ENCODE measurements around the gene FTO. TPM values are rescaled to one million over a fixed set of nuclear protein-coding genes. Genes with fewer than 3 reads are reported as not detected.
A peak's percentile ranks its signal among the peaks of the same experiment; 100 is the strongest.

FTO gene
- total and polyA plus RNA-seq, 2 of the 8 experiments (the other 6 are each of a cell fraction or from before 2014, with no cell fraction given), result 34.5 to 59.8 TPM

DNA sequence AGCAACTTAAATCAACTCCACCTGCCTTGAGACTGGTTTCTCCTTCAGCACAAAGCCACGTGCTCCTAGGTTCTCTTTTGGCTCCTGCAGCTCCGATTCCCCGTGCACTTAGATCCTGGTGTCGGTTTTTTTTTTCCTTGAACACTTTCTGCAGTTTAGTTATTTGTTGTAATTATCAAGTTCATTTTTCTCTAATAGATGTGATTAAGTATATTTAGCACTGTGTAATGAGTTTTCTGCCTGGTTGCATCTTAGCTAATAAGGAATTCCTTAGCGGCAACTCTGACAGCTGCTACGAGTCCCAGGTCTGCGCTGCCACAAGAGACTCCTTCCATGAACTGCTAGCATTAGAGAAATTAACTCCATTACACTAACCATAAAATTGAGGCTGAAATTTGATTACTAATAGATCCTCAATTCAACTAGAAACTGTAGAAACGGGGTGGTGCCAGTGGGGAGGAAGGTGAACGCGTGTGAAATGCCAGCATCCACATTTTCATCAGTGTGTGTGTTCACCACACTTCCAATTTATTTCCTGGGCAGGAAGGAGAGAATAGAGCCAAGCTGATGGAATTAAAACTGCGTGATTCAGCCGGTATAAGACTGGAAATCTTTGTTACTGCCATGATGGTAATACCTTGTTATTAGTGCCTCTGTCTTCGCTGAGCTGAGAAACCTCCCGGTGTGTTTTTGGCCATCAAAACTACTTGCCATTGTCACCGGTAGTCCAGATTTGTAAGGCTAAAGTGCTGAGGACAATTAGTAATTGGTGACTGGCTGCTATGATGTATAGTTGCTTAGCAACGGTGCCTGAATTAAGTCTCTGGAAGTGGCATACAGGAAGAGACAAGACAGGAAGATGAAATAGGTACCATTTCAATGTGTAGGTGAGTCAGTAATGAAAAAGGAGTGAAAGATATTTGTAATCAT is 350.2 kb downstream of the FTO start:
- TF ChIP-seq RFX5 (IDR thresholded peaks at IDR 0.05; ENCODE audit: borderline replicate concordance, low read depth, low read length), result no peak
- TF ChIP-seq, protein P1, sequence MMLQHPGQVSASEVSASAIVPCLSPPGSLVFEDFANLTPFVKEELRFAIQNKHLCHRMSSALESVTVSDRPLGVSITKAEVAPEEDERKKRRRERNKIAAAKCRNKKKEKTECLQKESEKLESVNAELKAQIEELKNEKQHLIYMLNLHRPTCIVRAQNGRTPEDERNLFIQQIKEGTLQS (IDR thresholded peaks at IDR 0.05; ENCODE audit: insufficient read depth, low read depth, low read length), result no peak
- no peak for TF ChIP-seq EGR1 (IDR thresholded peaks at IDR 0.05; ENCODE audit: borderline replicate concordance, low read depth, low read length)
- no peak for TF ChIP-seq FOSL1 (IDR thresholded peaks at IDR 0.05; ENCODE audit: insufficient read depth, low read depth, low read length)
- TF ChIP-seq MAFK (IDR thresholded peaks at IDR 0.05; ENCODE audit: low read depth, low read length), result no peak
- TF ChIP-seq, protein P2, sequence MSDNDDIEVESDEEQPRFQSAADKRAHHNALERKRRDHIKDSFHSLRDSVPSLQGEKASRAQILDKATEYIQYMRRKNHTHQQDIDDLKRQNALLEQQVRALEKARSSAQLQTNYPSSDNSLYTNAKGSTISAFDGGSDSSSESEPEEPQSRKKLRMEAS (IDR thresholded peaks at IDR 0.05), result peak; percentile 73
- Histone ChIP-seq H3K9ac (replicated peaks in 1 of 4; ENCODE audit: extremely low read depth in 1 of 4, low read depth in 3 of 4, low read length in 3 of 4) (no peak overlapping the region), H3K56ac (replicated peaks; ENCODE audit: insufficient read length, low read depth, low read length) (no peak overlapping the region), H4K8ac (ENCODE audit: extremely low read depth, insufficient read depth, low read length) (no peak overlapping the region), H4K5ac (ENCODE audit: insufficient read length, low read depth, low read length) (no peak overlapping the region), H2BK12ac (ENCODE audit: low read depth, low read length) (peak overlapping the region; percentile 19; the same call in 1 of the 2 replicates), H3K14ac (ENCODE audit: insufficient read length) (no peak overlapping the region), H3K18ac (ENCODE audit: extremely low read depth, low read length) (no peak overlapping the region), H3K4me2 (ENCODE audit: insufficient read depth in 1 of 2, low read depth in 2 of 2, low read length in 2 of 2) (peak overlapping the region in 1 of 2 experiments; percentile 28; a peak in 2 of 4 replicates), H4K20me1 (replicated peaks in 1 of 2; ENCODE audit: control insufficient read depth in 1 of 2, insufficient read depth in 2 of 2, low read length in 2 of 2) (no peaks in the 10 kb centered on the region), H2BK120ac (replicated peaks; ENCODE audit: low read depth, low read length) (no peak overlapping the region), H3K23ac (ENCODE audit: insufficient read length) (no peak overlapping the region), H3K36me3 (ENCODE audit: control insufficient read depth in 2 of 4, insufficient read depth in 4 of 4, low read length in 3 of 4) (no peaks in the 10 kb centered on the region), H3K4me3 (ENCODE audit: extremely low read depth in 1 of 4, insufficient read depth in 2 of 4, low read depth in 3 of 4, low read length in 4 of 4) (peak overlapping the region in 1 of 4 experiments; percentile 16; a peak in 2 of 8 replicates), H3K4me1 (replicated peaks in 1 of 4; ENCODE audit: control insufficient read depth in 3 of 4, insufficient read depth in 4 of 4, low read length in 3 of 4) (peaks cover 19 to 34% (median 26%) of the 10 kb centered on the region in 4 experiments; a peak in 6 of 7 replicates), H2BK15ac (ENCODE audit: low read length) (no peak overlapping the region), H2BK5ac (ENCODE audit: low read depth, low read length) (no peak overlapping the region), H2AK5ac (ENCODE audit: low read depth, low read length) (no peak overlapping the region), H3K27ac (ENCODE audit: low read depth, low read length) (no peak overlapping the region), H2BK20ac (ENCODE audit: low read length) (no peak overlapping the region), H3K4ac (replicated peaks; ENCODE audit: insufficient read length, low read depth, low read length) (no peak overlapping the region), H4K91ac (replicated peaks; ENCODE audit: insufficient read length, low read length) (no peak overlapping the region), H3K27me3 (replicated peaks in 1 of 4; ENCODE audit: control insufficient read depth in 3 of 4, extremely low read depth in 1 of 4, insufficient read depth in 3 of 4, low read length in 3 of 4) (no peaks in the 10 kb centered on the region; a peak in 1 of 7 replicates), H3K9me3 (ENCODE audit: insufficient read depth in 2 of 2, low read depth in 1 of 2, low read length in 1 of 2) (no peaks in the 10 kb centered on the region), H3K23me2 (ENCODE audit: low read depth, low read length) (no peaks in the 10 kb centered on the region), H3K79me1 (ENCODE audit: low read depth, low read length) (no peaks in the 10 kb centered on the region), H3K79me2 (ENCODE audit: control insufficient read depth in 1 of 2, insufficient read depth in 2 of 2, low read length in 2 of 2) (no peaks in the 10 kb centered on the region), H2AFZ (ENCODE audit: low read length) (no peak overlapping the region)
- ChIA-PET POLR2A (ENCODE audit: partially characterized antibody) (no interaction called here), CTCF (ENCODE audit: partially characterized antibody) (interaction anchor here (1.2 to 2.2 kb wide), 4 partner anchors 8 to 12 kb away, joined by 3 to 6 read pairs (median 4); no protein-coding TSS in a partner anchor)
- DNase-seq (ENCODE audit: low read depth in 1 of 2, low spot score in 2 of 2) (no peak), FAIRE-seq (no peak)
- 67% methylated on average over 16 of the region's 16 CpGs; no CpG with 5 or more reads in 1 of the 2 experiments for WGBS, 2 experiments (ENCODE audit: extremely low coverage in 1 of 2, insufficient coverage in 1 of 2, insufficient read length in 1 of 2, insufficient replicate concordance in 2 of 2, low coverage in 1 of 2, low lambda C conversion rate in 2 of 2, missing lambda C conversion rate in 1 of 2)

Measured in H1 (cell line).